Measurements from ENCODE around the gene CUL2.
"Not testable (repeated sequence)": the region's sequence is repeated elsewhere in the genome, so short reads cannot be mapped to it uniquely, and the experiment has no call there.

- TF ChIP-seq CTCF, POLR2A (IDR thresholded peaks at IDR 0.05): not testable (repeated sequence)
These were observed 44.9 kb downstream of the CUL2 start for GRCh38 chr10:35045275-35045674.
